HG03520 (cell line): ENCODE data around the gene SCUBE1.
"Not testable (repeated sequence)": the region's sequence is repeated elsewhere in the genome, so short reads cannot be mapped to it uniquely, and the experiment has no call there.

Source experiments
- ATAC-seq: cut with Tn5 transposase; IDR thresholded peaks from one replicate; pipeline ENCODE4 v1.9.1; 2021; ENCODE audit warnings: mild to moderate bottlenecking, moderate library complexity; ENCODE audit not compliant: unreplicated experiment

SCUBE1 gene

DNA sequence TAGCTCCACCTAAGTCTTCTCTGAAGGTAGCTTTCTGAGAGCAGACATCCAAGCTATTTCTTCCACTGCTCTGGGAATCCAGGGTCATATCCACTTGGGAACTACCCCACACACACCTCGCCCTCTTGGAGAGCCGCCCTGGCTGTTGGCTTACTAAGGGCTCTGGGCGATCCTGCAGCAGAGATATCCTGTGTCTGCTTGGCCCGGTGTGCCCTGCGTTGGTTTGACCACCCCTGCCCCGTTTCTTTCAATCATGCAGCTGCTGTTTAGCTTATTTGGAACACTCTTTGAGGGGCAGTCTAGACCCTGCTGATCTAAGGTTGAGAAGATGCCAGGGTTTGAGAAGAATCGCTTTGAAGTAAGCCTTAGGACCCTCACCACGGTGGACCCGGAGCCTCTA, 17.4 kb upstream of the SCUBE1 start:
- no peak for ATAC-seq

DNA sequence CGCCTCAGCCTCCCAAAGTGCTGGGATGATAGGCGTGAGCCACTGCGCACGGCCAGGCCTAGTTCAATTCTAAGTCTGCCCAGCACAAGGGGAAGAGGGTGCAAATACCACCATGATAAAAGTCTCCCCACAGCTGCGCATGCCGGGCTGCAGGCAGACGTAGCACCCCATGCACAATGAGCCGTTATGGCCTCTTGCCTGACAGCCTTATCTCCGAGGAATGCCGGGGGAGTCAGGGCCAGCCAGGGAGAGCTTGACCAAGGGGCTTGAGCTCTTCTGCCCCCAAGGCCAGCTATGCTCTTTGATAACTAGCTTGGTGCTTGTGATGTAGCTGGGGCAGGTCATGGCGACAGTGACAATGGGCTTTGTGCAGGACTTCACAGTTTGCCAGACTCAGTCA, 13.7 kb upstream of the SCUBE1 start:
- no peak for ATAC-seq

DNA sequence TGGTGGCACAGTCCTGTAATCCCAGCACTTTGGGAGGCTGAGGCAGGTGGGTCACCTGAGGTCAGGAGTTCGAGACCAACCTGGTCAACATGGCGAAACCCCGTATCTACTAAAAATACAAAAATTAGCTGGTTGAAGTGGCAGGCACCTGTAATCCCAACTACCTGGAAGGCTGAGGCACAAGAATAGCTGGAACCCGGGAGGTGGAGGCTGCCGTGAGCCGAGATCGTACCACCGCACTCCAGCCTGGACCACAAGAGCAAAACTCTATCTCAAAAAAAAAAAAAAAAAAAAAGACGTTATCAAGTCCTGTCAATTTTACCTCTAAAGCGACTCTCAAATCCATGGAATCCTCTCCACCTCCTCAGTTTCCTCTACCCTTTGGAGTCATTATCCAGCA, 12.5 kb upstream of the SCUBE1 start:
- ATAC-seq = not testable (repeated sequence)

DNA sequence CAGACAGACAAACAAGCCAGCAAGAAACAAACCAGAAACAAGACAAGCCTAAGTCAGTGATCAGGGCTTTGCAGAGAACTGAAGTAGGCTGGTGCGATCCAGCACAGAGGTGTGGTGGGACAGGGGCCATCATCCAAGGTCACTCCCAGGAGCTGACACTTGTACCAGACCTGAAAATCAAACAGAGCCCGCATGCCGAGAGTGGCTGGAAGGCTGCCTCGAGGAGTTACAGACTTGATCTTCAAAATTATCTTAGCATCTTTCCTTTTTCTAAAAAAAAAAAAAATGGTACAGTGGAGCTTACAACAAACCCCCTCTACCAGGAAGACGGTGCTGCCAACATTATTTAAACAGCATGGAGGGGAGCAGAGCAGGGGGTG, 8.8 kb upstream of the SCUBE1 start:
- ATAC-seq = no peak

DNA sequence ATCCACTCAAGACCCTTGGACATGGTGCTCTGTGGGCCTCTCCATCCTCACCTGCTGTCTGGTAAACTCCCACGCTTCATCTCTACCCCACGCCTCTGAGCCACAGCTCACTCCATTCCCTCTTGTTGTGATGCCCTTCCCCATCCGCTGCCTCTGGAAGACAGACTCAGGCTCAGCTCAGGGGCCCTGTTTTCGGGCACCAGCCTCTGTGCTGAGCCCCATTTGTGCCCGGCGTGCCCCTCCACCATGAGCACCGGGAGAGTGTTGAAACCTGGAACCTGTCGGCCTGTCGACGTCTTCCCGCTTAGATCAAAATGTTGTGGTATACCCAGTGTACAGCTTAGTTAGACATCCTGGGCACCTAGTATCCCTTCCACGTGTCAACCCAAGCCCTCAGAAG, 6.5 kb upstream of the SCUBE1 start:
- ATAC-seq = no peak

DNA sequence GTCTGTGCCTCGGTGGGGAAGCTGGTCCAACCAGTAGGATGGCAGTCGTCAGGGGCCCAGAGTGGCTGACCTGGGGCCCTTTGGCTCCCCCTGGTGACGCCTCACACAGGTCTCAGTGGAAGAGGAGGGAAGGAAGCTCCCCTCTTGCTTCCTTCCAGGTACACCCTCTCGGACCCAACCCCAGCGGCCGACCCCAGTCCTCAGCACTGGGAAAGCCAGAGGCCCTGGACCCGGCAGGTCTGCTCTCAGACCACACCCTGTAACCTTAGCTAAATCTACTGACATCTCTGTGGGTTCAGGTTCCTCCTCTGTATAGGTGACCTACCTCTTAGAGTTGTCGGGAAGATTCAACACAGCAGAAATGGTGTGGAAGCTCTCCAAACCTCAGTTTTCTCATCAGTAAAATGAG, 3.4 kb upstream of the SCUBE1 start:
- no peak for ATAC-seq

DNA sequence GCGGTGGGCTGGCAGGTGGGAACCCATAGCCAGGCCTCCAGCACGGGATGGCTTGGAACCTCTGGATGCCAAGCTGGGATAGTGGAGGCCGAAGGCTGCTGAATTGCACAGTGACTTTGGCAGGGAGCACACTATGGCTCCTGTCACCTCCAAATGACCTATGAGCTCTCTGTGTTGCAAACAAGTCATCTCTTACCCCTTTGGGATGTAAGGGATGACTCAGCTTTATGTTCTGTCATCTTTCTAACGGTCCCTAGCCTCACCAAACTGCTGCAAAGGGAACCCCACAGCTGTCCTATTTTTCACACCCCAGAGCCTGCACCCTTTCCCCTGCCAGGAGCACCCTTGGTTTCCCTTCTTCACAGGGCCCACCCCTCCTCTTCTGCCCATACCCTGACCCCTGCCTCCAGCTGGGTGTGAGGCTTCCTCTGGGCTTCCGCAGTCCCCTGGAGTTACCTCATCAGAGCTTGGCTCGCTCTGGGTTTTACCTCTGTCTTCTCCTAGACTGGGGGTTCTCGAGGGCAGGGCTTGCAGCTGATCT, 2.7 kb upstream of the SCUBE1 start:
- ATAC-seq = no peak

DNA sequence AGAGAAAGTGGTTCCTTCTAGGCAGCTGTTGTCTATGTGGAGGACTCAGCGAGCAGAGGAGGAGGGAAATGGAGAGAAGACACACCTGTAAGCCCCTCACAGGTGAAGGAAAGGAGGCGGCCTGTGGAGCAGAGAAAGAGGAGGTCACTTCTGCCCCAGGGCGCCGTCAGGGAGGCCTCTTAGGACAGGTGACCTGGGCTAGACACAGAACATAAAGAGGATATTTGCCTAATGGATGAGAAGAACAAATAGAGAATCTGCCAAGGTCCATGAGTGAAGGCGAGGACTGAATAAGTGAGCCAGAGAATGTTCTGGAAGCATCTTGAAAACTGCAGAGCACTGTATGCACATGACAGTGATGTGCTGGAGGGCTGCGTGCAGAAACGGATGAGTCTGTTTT, 2.2 kb upstream of the SCUBE1 start:
- ATAC-seq = no peak

DNA sequence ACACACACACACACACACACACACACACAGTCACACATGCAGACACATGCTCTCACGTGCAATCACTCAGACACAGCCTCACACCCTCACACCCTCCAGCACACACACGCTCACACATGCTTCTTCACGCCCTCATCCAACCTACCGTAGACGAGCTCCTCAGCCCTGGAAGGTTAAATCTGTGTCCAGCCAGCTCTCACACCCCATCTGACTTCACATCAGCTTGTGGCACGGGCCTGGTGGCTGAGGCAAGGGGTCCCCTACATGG, 1.3 kb upstream of the SCUBE1 start:
- no peak for ATAC-seq

DNA sequence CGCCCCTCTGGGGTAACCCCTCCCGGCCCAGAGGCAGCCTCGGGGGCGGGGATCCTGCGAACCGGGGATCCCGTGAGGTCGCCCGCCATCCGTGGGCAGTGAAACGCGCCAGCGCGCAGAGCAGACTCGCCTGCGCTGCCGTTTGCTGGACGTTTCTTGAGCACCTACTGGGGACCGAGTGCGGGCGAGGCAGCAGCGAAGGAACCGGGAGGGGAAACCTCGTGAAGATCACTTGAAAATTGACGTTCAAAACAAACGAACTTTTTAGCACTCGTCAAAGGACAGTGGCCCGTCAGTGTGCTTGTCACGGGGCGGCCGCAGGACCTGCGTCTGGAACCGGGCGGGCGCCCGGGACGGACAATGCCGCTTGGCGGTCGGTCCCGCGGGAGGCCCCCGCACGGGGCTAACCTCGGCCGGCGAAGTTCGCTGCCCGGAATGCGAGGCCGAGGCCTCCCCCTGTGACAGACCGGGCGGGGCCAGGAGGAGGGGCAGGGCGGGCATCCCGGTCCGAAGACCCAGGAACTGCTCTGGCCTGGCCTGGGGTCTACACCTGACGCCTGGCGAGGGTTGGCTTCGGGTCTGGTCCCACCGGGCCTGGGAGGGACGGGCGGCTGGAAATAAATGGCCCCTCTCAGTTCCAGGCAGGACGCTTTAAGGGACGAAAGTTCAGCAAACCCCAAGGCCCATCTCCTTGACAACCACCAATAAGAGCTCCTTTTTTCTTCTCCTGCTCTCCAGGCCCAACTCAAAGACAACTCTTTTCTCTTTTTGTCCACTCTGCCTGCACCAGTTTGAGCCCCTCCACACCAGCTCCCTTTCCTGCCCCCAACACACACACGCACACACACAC, 723 bp upstream of the SCUBE1 start:
- no peak for ATAC-seq

DNA sequence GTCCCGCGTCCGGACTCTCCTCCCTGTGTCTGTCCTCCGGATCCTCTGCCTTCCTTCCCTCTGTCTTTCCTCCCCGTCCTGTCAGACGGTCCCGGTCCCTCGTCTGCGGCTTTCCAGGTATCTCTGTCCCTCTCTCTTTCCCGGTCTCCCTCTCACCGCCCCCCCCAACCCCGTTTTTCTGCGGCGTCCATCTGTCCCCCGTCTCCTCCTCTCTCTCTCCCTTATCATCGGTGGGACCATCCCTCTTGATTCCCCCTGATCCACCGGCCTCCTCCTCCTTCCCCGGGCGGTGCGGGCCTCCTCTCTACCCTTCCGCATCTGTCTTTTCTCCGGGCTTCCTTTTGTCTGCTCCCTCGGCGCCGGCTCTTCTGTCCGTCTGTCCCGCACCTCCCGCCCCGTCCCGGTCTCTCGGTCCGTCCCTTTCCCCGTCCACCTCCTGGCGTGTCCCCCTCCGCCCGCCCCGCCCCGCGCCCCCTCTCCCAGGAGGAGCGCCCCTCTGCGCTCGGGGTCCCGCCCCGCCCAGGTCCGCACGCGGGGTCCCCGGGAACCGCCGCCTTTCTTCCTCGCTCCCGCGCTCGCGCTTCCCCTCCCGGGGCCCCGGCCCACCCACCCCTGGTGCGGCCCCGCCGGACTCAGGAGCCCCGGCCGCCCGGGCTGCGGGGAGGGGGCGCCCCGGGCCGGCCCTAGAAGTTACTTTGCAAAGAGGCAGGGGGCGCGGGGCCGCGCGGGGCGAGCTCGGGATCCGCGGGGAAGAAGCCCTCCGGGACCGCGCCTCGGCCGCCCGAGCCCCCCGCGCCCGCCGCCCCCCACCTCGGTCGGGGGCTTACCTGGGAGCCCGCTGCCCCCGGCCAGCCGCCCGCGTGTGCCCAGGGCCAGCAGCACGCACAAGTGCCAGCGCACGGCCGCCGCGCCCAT, 568 bp downstream of the SCUBE1 start:
- no peak for ATAC-seq

DNA sequence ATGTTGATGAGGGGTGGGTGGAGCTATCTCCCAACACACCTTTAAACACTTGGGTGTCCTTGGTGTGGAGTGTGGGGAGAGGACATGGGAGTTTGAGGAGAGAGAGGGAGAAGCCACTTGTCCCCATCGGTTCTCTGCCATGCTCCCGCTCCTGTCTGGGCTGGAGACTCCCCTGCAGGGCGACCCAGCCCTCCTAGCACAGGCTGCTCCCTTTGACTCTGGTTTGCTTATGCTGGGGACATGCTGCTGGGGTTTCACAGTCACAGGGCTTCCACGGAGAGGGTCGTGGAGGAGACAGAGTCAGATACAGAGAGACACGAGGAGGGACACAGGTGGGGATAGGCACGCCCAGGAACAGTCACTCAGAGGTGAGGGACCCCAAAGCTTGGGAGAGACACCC, 1.6 kb downstream of the SCUBE1 start:
- ATAC-seq = no peak

DNA sequence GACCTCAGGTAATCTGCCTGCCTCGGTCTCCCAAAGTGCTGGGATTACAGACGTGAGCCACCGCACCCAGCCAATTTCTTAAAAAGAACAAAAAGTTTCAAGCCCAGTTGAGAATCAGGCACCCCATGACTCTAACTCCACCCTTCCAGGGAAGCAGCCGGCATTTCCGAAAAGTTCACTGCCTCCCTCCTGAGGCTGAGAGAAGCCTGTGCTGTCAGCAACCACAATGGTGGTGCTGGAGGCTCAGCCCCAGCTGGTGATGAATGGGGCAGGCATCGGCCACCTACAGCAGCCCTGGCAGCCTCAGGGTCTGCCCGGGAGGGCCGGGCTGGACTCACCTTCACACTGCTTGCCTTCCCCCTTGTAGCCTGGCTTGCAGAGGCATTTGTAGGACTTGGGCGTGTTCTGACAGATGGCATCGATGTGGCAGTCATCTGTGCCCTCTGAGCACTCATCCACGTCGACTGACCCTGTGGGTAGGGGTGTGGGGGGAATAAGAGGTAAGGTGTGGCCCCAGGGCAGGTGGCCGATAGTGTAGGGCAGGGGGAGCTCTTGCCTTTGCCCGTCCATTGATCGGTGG, 4.3 kb downstream of the SCUBE1 start:
- ATAC-seq = no peak

DNA sequence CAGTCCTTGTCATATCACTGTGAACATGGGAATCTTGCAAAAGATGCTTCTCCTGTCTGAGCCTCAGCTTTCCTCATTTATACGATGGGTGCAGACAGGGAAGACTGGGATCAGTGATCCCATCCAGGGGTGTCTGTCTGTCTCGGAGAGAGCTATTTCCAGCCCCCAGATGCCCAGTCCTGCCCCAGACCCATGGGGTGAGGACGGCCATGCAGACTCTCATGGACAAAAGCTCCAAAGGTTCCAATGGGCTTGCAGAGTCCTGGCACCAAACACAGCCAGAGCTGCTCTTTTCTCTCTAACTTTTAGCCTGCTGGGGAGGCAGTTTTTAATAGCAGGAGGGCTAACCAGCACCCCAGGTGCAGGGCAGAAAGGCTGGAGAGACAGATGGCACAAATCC, 5.2 kb downstream of the SCUBE1 start:
- ATAC-seq = no peak

DNA sequence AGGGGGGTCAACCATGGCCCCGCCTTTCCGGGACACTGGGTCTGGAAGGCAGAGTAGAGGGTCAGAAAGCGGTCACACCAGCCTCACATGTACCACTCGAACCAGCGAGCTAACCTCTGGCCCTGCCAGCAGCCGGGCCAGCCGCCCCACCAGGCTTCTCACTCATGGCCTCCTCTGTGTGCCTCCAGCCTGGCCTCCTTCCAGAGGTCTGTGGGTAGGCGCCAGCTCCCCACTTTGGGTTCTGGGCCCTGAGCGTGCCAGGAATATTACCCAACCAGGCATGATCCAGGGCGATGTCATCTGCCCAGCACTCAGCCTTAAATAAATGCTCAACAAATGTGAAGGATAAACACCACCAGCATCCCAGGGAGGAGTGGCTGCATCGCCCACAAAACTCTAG, 5.8 kb downstream of the SCUBE1 start:
- ATAC-seq = no peak

DNA sequence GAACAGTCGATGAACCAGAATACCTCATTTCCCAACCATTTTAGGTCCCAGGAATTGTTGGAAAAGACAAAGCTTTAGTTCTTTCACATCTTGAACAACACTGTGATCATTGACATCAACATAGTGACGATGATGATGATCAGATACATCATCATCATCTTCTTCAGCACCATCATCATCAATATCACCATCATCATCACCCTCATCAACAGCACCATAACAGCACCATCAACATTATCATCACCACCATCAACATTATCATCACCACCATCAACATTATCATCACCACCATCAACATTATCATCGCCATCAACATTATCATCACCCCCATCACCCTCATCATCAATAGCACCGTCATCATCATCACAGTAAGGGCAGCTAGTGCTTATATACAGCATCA, 8.8 kb downstream of the SCUBE1 start:
- ATAC-seq = no peak

DNA sequence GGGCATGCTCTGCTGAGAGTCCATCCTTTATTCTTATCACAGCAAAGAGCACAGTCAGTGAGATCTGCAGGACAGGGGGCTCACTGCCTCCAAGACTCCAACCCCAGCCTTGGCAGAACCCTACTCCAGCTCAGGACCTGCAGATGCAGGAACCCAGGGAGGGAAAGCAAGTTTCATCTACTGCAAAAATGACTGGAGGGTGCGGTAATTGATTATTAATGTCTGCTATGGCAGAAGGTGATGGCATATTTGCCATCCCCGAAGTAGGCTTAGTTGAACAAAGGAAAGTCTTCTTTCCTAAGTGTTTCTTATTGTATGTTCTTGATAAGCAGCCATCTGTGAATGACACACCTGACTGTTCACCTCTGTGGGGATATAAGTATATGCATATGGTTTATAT, 9.2 kb downstream of the SCUBE1 start:
- ATAC-seq = no peak

DNA sequence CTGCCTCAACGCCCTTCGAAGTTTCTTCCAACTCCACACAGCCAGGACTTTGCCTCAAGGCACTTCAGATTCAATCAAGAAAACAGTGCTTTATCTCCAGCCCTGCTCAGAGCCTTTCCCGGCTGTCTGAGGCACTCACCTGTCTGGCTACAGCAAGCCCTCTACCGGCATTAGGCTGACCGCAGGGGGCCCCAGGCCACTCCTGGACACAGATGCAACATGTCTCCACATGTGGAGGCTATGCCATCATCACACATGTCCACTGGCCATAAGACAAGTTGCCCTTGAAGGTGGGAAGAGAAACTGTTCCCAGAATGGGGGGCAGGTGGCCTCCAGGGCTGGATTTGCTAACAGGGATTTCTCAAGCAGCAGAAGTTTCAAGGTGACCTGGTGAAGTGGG, 10.0 kb downstream of the SCUBE1 start:
- no peak for ATAC-seq

DNA sequence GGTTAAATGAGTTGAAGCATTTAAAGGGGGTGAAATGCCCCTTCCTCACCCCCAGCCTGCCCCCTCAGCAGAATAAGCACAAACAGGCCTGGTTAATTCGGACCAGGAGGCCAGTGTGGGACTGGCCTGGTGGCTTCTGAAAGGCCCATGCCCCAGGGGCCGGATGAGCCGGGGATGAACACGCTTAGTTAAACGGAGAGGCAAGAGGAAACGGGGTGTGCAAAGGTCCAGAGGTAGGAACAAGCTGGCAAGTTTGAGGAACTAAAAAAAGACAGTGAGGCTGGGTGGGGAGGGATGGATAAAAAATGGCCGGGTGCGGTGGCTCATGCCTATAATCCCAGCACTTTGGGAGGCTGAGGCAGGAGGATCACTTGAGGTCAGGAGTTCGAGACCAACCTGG, 11.5 kb downstream of the SCUBE1 start:
- no peak for ATAC-seq

DNA sequence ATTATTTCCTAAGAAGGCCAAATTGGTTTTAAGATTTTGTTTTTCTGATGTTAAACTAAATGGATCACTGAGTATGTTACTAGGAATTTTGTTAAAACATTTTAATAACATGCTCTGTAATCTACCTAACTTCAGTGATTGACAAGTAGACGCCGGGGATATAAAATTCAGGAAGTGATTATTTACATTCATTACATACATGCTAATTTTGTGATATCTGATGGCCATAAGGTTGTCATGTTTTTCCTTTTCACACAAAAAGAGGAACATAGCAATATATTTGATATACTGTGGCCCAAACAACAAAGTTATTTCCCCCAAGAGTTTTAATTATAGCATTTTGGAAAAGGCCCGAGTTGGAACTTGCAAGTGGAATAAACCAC, 12.1 kb downstream of the SCUBE1 start:
- ATAC-seq = no peak

DNA sequence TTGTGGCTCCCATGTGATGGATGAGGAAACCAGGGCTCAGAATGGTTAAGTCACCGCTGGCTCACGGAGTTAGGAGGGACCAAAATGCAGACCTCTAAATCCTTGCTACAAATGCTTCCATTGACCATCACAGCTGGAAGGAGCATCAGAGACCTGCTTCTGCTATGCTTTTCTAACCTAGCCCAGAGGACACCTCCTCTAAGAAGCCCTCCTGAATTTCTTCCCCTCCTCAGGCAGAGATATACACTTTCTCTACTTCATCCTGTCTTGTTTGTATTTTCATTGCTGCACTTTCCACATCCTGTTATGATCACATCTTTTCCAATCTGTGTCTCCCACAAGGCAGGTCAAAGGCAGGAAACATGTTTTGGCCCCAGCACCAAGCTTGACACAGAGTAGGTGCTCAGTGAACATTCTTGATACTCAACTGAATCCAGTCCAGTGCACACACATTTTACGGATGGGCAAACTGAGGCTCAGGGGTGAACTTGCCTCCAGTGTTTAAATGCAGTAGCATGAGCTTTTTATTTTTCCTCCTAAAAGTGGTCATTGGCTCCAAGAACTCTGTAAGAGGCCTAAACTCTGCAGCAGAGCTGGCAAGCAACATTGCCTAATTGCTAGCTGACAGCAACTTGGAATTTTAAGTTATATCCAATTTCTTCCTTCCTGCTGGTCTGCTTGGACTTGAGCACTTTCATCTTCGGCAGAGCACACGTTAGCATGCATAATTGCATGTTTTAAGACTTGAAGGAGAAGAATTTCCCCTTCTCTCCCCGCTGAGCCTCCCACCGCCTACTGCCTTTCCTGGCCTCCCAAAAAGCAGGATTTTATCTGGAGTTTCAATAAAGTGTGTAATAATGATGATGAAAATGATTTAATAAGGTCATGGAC, 12.7 kb downstream of the SCUBE1 start:
- no peak for ATAC-seq
